ENCODE data around the gene TBC1D1. TPM values are rescaled to one million over a fixed set of nuclear protein-coding genes. Genes with fewer than 3 reads are reported as not detected.

Gene TBC1D1
- total RNA-seq, 1 experiment from 2014 or later: 36.0 TPM

DNA sequence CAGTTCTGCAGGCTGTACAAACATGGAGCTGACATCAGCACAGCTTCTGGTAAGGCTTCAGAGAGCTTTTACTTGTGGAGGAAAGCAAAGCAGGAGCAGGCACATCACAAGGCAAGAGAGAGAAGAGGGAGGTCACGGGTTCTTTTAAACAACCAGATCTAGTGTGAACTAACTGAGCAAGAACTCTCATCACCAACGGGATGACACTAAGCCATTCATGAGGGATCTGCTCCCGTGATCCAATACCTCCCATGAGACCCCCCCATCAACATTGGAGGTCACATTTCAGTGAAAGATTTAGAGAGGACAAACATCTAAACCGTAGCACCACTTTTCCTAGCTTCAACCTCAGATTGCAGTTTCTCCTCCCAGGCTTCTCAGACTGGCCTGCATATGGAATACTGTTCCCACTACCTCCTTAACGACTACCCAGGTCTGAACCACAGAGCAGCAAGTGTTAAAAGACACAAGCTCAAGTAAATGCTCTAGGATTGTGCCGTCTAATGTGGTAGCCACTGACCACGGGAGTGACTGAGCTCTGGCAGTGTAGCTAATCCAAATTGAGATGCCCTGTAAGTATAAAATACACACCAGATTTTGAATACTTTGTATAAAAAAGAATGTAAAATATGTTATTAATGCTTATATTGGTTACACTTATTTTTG lies 262.0 kb downstream of the TBC1D1 start:
- BruUV-seq (replicated peaks): no TSS peak
- peaks cover 38% of the 10 kb centered on the region for H3K4me1 Mint-ChIP-seq (ENCODE audit: insufficient read depth, unreplicated experiment)
- H3K27ac Mint-ChIP-seq (ENCODE audit: low read depth, unreplicated experiment): no peak overlapping the region
- peaks cover 4% of the 10 kb centered on the region for H3K36me3 Mint-ChIP-seq (ENCODE audit: insufficient read depth, unreplicated experiment)
- no peak for TF ChIP-seq CTCF (IDR thresholded peaks at IDR 0.05; ENCODE audit: unreplicated experiment)
- no peaks in the 10 kb centered on the region for H3K9me3 Mint-ChIP-seq (ENCODE audit: unreplicated experiment)
- no peak for DNase-seq (ENCODE audit: unreplicated experiment)
- CTCF ChIA-PET: interaction anchor here (0.7 kb wide), 1 partner anchor 16 kb away, joined by 3 read pairs; no protein-coding TSS in a partner anchor
- H3K4me3 Mint-ChIP-seq (ENCODE audit: unreplicated experiment): no peak overlapping the region
- H3K27me3 Mint-ChIP-seq (ENCODE audit: insufficient read depth, unreplicated experiment): no peaks in the 10 kb centered on the region
- intact Hi-C loops (cut with micrococcal nuclease): no loop called here
- POLR2A ChIA-PET: interaction anchor here (0.6 to 2.0 kb wide), 4 partner anchors 17 to 65 kb away, joined by 3 to 6 read pairs (median 3); no protein-coding TSS in a partner anchor

DNA sequence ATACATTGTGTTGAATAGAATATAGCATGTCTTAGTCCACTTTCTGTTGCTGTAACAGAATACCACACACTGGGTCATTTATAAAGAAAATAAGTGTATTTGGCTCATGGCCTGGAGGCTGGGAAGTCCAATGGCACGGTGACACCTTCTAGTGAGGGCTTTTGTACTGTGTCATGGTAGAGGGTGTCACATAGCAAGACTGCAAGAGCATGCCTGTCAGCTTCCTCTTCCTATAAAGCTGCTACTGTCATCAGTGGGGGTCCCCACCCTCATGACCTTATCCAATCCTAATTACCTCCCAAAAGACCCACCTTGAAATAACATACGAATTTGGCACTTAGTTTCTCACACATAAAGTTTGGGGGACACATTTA lies 262.5 kb downstream of the TBC1D1 start:
- H3K4me1 Mint-ChIP-seq (ENCODE audit: insufficient read depth, unreplicated experiment): peaks cover 42% of the 10 kb centered on the region
- TF ChIP-seq CTCF (IDR thresholded peaks at IDR 0.05; ENCODE audit: unreplicated experiment): no peak
- ChIA-PET CTCF (interaction anchor here (1.1 kb wide), 1 partner anchor 20 kb away, joined by 3 read pairs; no protein-coding TSS in a partner anchor), POLR2A (interaction anchor here (0.6 to 2.0 kb wide), 4 partner anchors 16 to 92 kb away, joined by 3 to 6 read pairs (median 3); no protein-coding TSS in a partner anchor)
- no peak overlapping the region for H3K4me3 Mint-ChIP-seq (ENCODE audit: unreplicated experiment)
- no peaks in the 10 kb centered on the region for H3K27me3 Mint-ChIP-seq (ENCODE audit: insufficient read depth, unreplicated experiment)
- intact Hi-C loops (cut with micrococcal nuclease): no loop called here
- no TSS peak for BruUV-seq (replicated peaks)
- H3K36me3 Mint-ChIP-seq (ENCODE audit: insufficient read depth, unreplicated experiment): no peaks in the 10 kb centered on the region
- no peaks in the 10 kb centered on the region for H3K9me3 Mint-ChIP-seq (ENCODE audit: unreplicated experiment)
- H3K27ac Mint-ChIP-seq (ENCODE audit: low read depth, unreplicated experiment): no peak overlapping the region
- DNase-seq (ENCODE audit: unreplicated experiment): no peak

DNA sequence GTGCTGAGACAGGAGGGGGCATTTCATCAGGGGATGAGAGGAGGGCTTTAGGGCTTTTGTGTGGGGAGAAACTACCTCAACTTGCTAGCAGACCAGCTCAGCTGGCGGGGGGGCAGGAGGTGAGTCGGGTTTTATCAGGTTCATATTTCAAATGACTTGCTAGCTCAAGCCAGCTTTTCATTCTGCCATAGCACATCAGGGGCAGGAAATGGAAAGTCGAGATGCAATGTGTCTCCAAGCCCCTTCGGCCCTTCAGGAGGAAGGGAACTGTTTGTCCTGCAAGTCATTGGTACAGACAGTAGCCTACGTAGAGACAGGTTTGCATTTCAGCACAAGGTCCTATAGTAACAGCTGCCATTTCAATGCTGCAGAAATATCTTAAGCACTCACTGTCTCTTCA lies 263.4 kb downstream of the TBC1D1 start:
- BruUV-seq (replicated peaks): no TSS peak
- ChIA-PET POLR2A (interaction anchor here (0.7 to 2.0 kb wide), 4 partner anchors 9 to 91 kb away, joined by 3 to 9 read pairs (median 6); no protein-coding TSS in a partner anchor), CTCF (interaction anchor here (0.6 to 2.0 kb wide), 4 partner anchors 8 to 21 kb away, joined by 3 to 7 read pairs (median 4); no protein-coding TSS in a partner anchor)
- H3K4me1 Mint-ChIP-seq (ENCODE audit: insufficient read depth, unreplicated experiment): peaks cover 42% of the 10 kb centered on the region
- no peak for DNase-seq (ENCODE audit: unreplicated experiment)
- no peaks in the 10 kb centered on the region for H3K27me3 Mint-ChIP-seq (ENCODE audit: insufficient read depth, unreplicated experiment)
- H3K4me3 Mint-ChIP-seq (ENCODE audit: unreplicated experiment): peak overlapping the region; percentile 3
- no peaks in the 10 kb centered on the region for H3K9me3 Mint-ChIP-seq (ENCODE audit: unreplicated experiment)
- no peak for TF ChIP-seq CTCF (IDR thresholded peaks at IDR 0.05; ENCODE audit: unreplicated experiment)
- no peaks in the 10 kb centered on the region for H3K36me3 Mint-ChIP-seq (ENCODE audit: insufficient read depth, unreplicated experiment)
- peak overlapping the region; percentile 91 for H3K27ac Mint-ChIP-seq (ENCODE audit: low read depth, unreplicated experiment)
- intact Hi-C loops (cut with micrococcal nuclease): no loop called here

GRCh38 chr4:38154681-38155588 lies 264.1 kb downstream of the TBC1D1 start:
- Mint-ChIP-seq H3K27ac (ENCODE audit: low read depth, unreplicated experiment) (peak overlapping the region; percentile 91), H3K36me3 (ENCODE audit: insufficient read depth, unreplicated experiment) (no peaks in the 10 kb centered on the region), H3K9me3 (ENCODE audit: unreplicated experiment) (no peaks in the 10 kb centered on the region), H3K4me3 (ENCODE audit: unreplicated experiment) (peak overlapping the region; percentile 56), H3K4me1 (ENCODE audit: insufficient read depth, unreplicated experiment) (peaks cover 49% of the 10 kb centered on the region), H3K27me3 (ENCODE audit: insufficient read depth, unreplicated experiment) (no peaks in the 10 kb centered on the region)
- intact Hi-C loops (cut with micrococcal nuclease): no loop called here
- BruUV-seq (replicated peaks): no TSS peak
- DNase-seq (ENCODE audit: unreplicated experiment): peak; percentile 59
- ChIA-PET CTCF (interaction anchor here (0.6 to 2.0 kb wide), 12 partner anchors 9 to 628 kb away, joined by 3 to 7 read pairs (median 4); partner anchors contain the start of gene TLR10), POLR2A (interaction anchor here (0.7 to 3.3 kb wide), 7 partner anchors 9 to 64 kb away, joined by 3 to 16 read pairs (median 5); no protein-coding TSS in a partner anchor)
- no peak for TF ChIP-seq CTCF (IDR thresholded peaks at IDR 0.05; ENCODE audit: unreplicated experiment)
